Epithelial cell of esophagus (primary cell): ENCODE data around the gene GAST.

Experiments
- DNase-seq: peaks from one replicate; pipeline ENCODE4 v3.0.0; 2010; ENCODE audit warnings: low read depth
- H3K4me3 ChIP-seq: 2 replicates; pipeline ENCODE4 v1.5.1; 2011; ENCODE audit warnings: mild to moderate bottlenecking, low read length, control low read depth
- TF ChIP-seq, protein P1 (sequence below): IDR thresholded peaks from 2 replicates; pipeline ENCODE4 v1.5.1; 2011; ENCODE audit warnings: low read depth, mild to moderate bottlenecking, low read length, control low read depth, inconsistent platforms; ENCODE audit not compliant: insufficient read depth; ENCODE audit errors: missing control alignments

The GAST gene

DNA sequence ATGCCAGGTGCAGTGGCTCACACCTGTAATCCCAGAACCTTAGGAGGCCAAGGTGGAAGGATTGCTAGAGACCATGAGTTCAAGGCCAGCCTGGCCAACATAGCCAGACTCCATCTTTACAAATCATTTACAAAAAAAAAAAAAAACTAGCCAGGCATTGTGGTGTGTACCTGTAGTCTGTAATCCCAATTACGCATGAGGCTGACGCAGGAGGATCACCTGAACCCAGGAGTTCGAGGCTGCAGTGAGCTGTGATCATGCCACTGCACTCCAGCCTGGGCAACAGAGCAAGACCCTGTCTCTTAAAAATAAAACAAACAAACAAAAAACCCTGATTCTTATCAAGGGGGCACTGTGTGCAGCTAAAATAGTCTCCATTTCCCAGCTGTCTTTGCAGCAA, 39.2 kb downstream of the GAST start:
- no peak for DNase-seq
- no peak overlapping the region for H3K4me3 ChIP-seq
- TF ChIP-seq, protein P1, sequence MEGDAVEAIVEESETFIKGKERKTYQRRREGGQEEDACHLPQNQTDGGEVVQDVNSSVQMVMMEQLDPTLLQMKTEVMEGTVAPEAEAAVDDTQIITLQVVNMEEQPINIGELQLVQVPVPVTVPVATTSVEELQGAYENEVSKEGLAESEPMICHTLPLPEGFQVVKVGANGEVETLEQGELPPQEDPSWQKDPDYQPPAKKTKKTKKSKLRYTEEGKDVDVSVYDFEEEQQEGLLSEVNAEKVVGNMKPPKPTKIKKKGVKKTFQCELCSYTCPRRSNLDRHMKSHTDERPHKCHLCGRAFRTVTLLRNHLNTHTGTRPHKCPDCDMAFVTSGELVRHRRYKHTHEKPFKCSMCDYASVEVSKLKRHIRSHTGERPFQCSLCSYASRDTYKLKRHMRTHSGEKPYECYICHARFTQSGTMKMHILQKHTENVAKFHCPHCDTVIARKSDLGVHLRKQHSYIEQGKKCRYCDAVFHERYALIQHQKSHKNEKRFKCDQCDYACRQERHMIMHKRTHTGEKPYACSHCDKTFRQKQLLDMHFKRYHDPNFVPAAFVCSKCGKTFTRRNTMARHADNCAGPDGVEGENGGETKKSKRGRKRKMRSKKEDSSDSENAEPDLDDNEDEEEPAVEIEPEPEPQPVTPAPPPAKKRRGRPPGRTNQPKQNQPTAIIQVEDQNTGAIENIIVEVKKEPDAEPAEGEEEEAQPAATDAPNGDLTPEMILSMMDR = no peak

DNA sequence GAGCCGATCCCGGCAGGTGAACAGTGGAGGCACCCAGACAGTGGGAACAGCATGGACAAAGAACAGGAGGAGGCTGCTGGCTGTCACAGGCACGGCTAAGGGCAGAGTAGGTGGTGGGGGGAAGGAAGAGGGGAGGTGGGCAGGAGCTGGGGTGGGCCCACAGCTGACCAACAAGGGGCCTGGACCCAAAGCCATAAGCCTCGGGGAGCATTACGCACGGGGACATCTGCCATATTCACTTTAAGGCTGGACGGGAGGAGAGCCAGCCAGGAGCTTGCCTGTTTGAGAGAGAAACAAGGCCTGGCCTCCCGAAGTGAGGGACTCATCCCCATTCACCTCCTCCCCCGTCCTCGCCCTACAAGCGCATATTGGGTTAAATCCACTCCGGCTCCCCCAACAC, 41.9 kb downstream of the GAST start:
- TF ChIP-seq, protein P1 = no peak
- no peak overlapping the region for H3K4me3 ChIP-seq
- no peak for DNase-seq

DNA sequence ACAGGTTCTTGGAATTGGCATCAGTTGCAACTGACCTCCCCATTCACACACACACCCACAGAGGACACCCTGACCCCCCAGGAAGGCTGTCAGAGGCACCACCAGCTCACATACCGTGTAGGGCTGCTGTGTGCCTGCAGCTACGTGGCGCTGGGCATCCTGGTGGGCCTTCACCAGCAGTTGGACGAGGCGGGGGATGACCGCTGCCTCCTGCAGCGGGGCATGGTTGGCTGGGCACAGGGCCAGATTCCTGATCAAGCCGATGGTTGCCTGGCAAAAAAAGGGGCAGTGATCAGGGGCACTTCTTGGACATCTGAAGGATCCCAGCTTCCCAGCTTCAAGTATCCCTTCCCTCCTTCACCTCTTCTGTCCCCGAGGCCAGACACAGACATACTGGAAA, 46.5 kb downstream of the GAST start:
- TF ChIP-seq, protein P1 = no peak
- DNase-seq = no peak
- no peak overlapping the region for H3K4me3 ChIP-seq

DNA sequence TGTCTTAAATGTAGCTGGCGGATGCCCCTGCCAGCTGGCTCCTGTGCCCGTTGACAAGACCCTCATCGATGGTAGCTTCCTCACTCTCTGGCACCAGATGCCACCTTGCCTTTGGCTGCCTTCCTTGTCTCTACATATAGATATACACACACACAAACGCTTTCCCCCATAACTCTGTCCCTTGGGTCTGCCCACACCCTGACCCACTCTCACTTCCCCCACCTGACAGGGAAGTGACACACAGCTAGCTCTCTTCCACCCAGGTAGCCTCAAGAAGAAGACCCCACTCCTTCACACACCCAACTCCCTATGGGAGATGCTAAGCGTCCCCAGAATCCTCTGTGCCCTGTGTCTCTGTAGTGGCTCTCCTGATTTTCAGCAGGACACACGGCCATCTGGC, 48.7 kb downstream of the GAST start:
- TF ChIP-seq, protein P1 = no peak
- DNase-seq = no peak
- H3K4me3 ChIP-seq = no peak overlapping the region

DNA sequence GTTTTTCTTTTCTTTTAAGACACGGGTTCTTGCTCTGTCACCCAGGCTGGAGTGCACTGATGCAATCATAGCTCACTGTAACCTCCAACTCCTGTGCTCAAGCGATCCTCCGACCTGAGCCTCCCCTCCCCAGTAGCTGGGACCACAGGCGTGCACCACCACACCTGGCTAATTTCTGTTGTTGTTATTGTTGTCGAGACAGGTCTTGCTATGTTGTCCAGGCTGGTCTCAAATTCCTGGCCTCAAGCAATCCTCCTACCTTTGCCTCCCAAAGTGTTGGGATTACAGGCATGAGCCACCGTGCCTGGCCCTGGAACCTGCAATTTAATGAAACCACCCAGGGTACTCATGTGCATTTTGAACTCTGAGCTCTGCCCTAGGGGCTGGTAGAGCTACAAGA, 50.3 kb downstream of the GAST start:
- TF ChIP-seq, protein P1 = no peak
- DNase-seq = no peak
- H3K4me3 ChIP-seq = no peak overlapping the region

DNA sequence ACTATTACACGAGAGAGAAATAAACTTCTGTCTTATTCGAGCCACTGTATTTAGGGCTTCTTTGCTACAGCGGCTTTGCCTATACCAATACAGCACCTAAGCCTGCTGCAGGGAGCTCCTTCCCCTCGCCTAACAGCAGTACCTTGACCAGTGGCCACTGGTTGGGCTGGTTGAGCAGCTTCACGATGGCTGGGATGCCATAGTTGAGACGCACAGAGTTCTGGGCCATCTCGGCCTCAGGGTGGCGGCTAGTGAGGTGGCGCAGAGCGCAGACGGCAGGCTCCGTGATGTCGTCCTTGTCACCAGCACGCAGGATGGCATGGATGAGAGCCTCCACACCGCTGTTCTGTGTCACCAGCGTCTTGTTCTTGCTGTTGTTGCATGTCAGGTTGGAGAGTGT, 50.7 kb downstream of the GAST start:
- TF ChIP-seq, protein P1 = no peak
- DNase-seq = no peak
- H3K4me3 ChIP-seq = no peak overlapping the region

DNA sequence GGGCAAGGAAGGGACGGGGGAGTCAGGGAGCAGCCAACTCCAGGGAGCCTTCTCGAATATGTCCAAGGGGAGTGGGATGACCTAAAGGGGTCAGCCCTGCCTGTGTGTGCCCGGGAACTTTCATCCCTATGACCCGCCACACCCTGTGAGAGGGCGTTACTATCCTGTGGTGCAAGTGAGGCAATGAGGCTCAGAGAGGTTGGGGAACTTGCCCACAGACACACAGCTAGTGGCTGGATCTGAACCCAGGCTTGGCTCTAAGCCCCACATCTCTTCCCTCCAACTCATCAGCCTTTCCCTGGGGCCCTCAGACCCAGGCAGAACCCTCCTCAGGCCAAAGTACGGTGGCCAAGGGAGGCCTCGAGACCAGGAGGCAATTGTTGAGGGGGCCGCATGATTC, 51.2 kb downstream of the GAST start:
- TF ChIP-seq, protein P1 = no peak
- no peak overlapping the region for H3K4me3 ChIP-seq
- no peak for DNase-seq
